ENCODE data around the gene C11orf65. TPM values are rescaled to one million over a fixed set of nuclear protein-coding genes. Genes with fewer than 3 reads are reported as not detected.

The C11orf65 gene
- total RNA-seq, 1 experiment from 2014 or later, result 0.43 TPM

GRCh38 chr11:108351468-108351867, 115.9 kb downstream of the C11orf65 start:
- intact Hi-C loops (cut with micrococcal nuclease; ENCODE audit: unreplicated experiment), result no loop called here
- POLR2A ChIA-PET (ENCODE audit: low non-redundant PET), result no interaction called here
- no peaks in the 10 kb centered on the region for H3K9me3 ChIP-seq (ENCODE audit: low read depth, low read length, poor library complexity, severe bottlenecking)
- no peaks in the 10 kb centered on the region for H3K4me1 ChIP-seq (ENCODE audit: insufficient read depth, low read length, poor library complexity, severe bottlenecking)
- no peak for DNase-seq (ENCODE audit: low spot score)
- CTCF ChIA-PET, result no interaction called here
- H3K27me3 ChIP-seq (replicated peaks; ENCODE audit: insufficient read depth, low read depth, low read length, poor library complexity), result no peaks in the 10 kb centered on the region
- no peak overlapping the region for H3K27ac ChIP-seq (ENCODE audit: low read depth, low read length, poor library complexity, severe bottlenecking)
- no TSS peak for BruUV-seq (replicated peaks)
- no peak for TF ChIP-seq EZH2 (IDR thresholded peaks at IDR 0.05; ENCODE audit: borderline replicate concordance, low read depth, low read length, poor library complexity, severe bottlenecking)
- no peak for TF ChIP-seq CTCF (conservative IDR thresholded peaks at IDR 0.05; ENCODE audit: low read depth, low read length)
- H3K4me3 ChIP-seq (ENCODE audit: low read depth, low read length, poor library complexity, severe bottlenecking), result no peak overlapping the region
- H3K36me3 ChIP-seq (ENCODE audit: insufficient read depth, low read length, poor library complexity, severe bottlenecking), result peaks cover 9% of the 10 kb centered on the region

DNA sequence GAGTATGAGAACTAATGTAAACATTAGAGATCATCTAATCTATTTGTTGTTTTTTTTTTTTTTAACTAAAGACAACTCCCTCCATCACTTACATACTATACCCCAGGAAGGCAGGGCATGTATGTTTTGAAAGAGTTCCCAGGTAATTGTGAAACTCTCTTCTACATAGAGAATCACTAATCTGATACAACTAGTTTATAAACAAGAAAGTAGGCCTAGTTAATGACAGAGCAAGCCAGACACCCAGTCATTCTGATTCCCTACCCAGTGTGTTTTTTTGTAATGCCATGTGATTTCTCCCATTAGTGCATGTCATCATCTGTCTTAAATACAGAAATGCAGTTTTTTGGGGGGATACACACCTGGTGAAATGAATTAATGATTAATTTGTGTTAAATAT, 120.9 kb downstream of the C11orf65 start:
- DNase-seq (ENCODE audit: low spot score), result no peak
- Histone ChIP-seq H3K4me3 (ENCODE audit: low read depth, low read length, poor library complexity, severe bottlenecking) (no peak overlapping the region), H3K27ac (ENCODE audit: low read depth, low read length, poor library complexity, severe bottlenecking) (no peak overlapping the region), H3K4me1 (ENCODE audit: insufficient read depth, low read length, poor library complexity, severe bottlenecking) (no peaks in the 10 kb centered on the region), H3K27me3 (replicated peaks; ENCODE audit: insufficient read depth, low read depth, low read length, poor library complexity) (no peaks in the 10 kb centered on the region), H3K36me3 (ENCODE audit: insufficient read depth, low read length, poor library complexity, severe bottlenecking) (no peaks in the 10 kb centered on the region), H3K9me3 (ENCODE audit: low read depth, low read length, poor library complexity, severe bottlenecking) (no peaks in the 10 kb centered on the region)
- POLR2A ChIA-PET (ENCODE audit: low non-redundant PET), result no interaction called here
- no peak for TF ChIP-seq CTCF (conservative IDR thresholded peaks at IDR 0.05; ENCODE audit: low read depth, low read length)
- TF ChIP-seq EZH2 (IDR thresholded peaks at IDR 0.05; ENCODE audit: borderline replicate concordance, low read depth, low read length, poor library complexity, severe bottlenecking), result no peak
- intact Hi-C loops (cut with micrococcal nuclease; ENCODE audit: unreplicated experiment), result no loop called here
- CTCF ChIA-PET, result no interaction called here
- BruUV-seq (replicated peaks), result no TSS peak

- no TSS peak for BruUV-seq (replicated peaks)
- H3K4me3 ChIP-seq (ENCODE audit: low read depth, low read length, poor library complexity, severe bottlenecking), result no peak overlapping the region
- no peaks in the 10 kb centered on the region for H3K27me3 ChIP-seq (replicated peaks; ENCODE audit: insufficient read depth, low read depth, low read length, poor library complexity)
- DNase-seq (ENCODE audit: low spot score), result no peak
- no peak for TF ChIP-seq CTCF (conservative IDR thresholded peaks at IDR 0.05; ENCODE audit: low read depth, low read length)
- no peak for TF ChIP-seq EZH2 (IDR thresholded peaks at IDR 0.05; ENCODE audit: borderline replicate concordance, low read depth, low read length, poor library complexity, severe bottlenecking)
- no peaks in the 10 kb centered on the region for H3K36me3 ChIP-seq (ENCODE audit: insufficient read depth, low read length, poor library complexity, severe bottlenecking)
- H3K4me1 ChIP-seq (ENCODE audit: insufficient read depth, low read length, poor library complexity, severe bottlenecking), result no peaks in the 10 kb centered on the region
- ChIA-PET CTCF (no interaction called here), POLR2A (ENCODE audit: low non-redundant PET) (no interaction called here)
- no peak overlapping the region for H3K27ac ChIP-seq (ENCODE audit: low read depth, low read length, poor library complexity, severe bottlenecking)
- intact Hi-C loops (cut with micrococcal nuclease; ENCODE audit: unreplicated experiment), result no loop called here
- no peaks in the 10 kb centered on the region for H3K9me3 ChIP-seq (ENCODE audit: low read depth, low read length, poor library complexity, severe bottlenecking)
These were observed 121.6 kb downstream of the C11orf65 start for GRCh38 chr11:108345767-108346166.

Measured in A673 (cell line).